Measurements from ENCODE around the gene DNAJB2. TPM values are rescaled to one million over a fixed set of nuclear protein-coding genes. Genes with fewer than 3 reads are reported as not detected.
A peak's percentile ranks its signal among the peaks of the same experiment; 100 is the strongest.

Gene DNAJB2
- total RNA-seq, 1 experiment from 2014 or later: 36.2 TPM

DNA sequence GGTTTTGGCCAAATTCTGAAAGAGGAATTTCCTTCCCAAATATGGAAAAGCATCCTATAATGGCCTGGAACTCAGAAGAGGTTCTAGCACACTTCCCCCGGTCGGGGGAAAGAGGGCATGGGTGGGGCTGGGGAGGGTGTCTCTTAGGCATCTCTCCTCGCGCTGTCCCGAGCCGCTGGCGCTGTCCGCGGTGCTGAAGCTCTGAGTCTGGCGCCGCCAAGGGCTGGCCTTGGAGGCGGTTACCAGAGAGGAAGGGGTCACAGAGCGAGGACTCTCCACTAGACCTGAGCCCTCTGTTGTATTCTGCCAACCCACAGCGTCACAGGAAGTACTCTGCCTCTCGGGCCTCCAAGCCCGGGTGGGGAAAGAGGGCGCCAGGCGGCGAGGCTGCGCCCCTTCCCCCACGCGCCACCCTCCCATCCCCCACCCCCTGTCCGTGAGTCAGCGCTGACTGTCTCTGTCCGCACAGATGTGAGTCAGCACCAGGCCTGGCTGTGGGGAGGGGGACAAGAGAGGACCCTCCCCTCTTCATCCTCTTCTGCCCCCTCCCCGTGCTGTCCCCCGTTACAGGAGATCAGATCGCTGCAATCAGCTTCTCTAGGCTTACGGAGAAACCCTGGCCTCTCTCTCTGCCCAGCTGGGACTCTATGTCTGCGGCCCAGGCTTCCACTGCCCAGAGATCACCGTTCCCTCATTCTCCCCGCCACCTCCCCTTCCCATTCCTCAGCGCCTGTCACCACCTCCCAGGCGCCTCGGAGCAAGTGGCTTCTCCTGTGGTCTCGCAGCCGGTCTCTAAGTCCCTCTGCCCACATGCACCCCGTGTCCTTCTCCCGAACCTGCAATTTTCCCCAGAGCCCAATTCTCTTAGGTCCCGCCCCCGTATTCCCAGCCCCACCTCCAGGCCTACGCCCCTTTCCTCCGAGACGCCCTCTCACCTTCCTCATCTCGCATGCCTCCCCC is 29.3 kb downstream of the DNAJB2 start (continued):
- TF ChIP-seq, protein P1, sequence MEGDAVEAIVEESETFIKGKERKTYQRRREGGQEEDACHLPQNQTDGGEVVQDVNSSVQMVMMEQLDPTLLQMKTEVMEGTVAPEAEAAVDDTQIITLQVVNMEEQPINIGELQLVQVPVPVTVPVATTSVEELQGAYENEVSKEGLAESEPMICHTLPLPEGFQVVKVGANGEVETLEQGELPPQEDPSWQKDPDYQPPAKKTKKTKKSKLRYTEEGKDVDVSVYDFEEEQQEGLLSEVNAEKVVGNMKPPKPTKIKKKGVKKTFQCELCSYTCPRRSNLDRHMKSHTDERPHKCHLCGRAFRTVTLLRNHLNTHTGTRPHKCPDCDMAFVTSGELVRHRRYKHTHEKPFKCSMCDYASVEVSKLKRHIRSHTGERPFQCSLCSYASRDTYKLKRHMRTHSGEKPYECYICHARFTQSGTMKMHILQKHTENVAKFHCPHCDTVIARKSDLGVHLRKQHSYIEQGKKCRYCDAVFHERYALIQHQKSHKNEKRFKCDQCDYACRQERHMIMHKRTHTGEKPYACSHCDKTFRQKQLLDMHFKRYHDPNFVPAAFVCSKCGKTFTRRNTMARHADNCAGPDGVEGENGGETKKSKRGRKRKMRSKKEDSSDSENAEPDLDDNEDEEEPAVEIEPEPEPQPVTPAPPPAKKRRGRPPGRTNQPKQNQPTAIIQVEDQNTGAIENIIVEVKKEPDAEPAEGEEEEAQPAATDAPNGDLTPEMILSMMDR (IDR thresholded peaks at IDR 0.05 in 2 of 3, conservative IDR thresholded peaks at IDR 0.05 in 1 of 3; ENCODE audit: borderline replicate concordance in 1 of 3, insufficient read depth in 1 of 3, low read depth in 2 of 3, low read length in 2 of 3): no peak
- TF ChIP-seq, protein P2, sequence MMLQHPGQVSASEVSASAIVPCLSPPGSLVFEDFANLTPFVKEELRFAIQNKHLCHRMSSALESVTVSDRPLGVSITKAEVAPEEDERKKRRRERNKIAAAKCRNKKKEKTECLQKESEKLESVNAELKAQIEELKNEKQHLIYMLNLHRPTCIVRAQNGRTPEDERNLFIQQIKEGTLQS (IDR thresholded peaks at IDR 0.05): no peak

DNA sequence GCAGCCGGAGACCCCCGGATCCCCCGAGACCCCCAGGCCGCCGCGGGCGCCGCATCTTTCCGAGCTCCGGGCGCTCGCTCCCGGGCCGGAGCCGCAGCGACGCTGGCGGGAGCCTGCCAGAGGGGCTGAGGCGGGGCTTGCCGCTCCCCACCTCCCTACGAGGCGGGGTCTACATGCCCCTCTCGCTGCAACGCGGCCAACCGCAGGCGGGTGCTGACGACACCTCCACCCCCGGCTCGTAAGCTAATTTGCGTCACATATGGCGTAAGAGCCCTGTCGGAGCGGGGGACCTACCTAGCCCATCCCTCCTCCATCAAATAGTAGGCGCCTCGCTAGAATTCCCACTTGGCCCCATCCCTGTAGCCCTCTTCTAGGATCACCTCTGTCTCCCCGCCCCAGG is 30.1 kb downstream of the DNAJB2 start, which contains the start of gene PTPRN:
Gene PTPRN (minus strand): TSS at position 124 of the 400 bp plus-strand sequence. CDS start 69 bp downstream, at position 55.
- Histone ChIP-seq H3K4me2 (ENCODE audit: low read length) (peak within 1 kb of the TSS; percentile 62), H3K4me3 (replicated peaks in 1 of 2; ENCODE audit: low read depth in 1 of 2, low read length in 2 of 2) (peak within 1 kb of the TSS in 1 of 2 experiments; percentile 12; a peak in 1 of 4 replicates), H3K9me2 (ENCODE audit: insufficient read depth) (no peaks in the 10 kb centered on the region), H3K9ac (ENCODE audit: low read length) (no peak within 1 kb of the TSS), H4K20me1 (ENCODE audit: insufficient read depth) (no peaks in the 10 kb centered on the region), H3K27me3 (ENCODE audit: insufficient read depth, low read length) (peaks cover 29% of the 10 kb centered on the region; the same call in 1 of the 2 replicates), H3K36me3 (ENCODE audit: control insufficient read depth in 1 of 2, insufficient read depth in 2 of 2, low read length in 2 of 2) (no peaks in the 10 kb centered on the region), H3K79me2 (ENCODE audit: insufficient read depth, low read length) (no peaks in the 10 kb centered on the region), H2AFZ (ENCODE audit: low read depth, low read length, poor library complexity, severe bottlenecking) (no peak within 1 kb of the TSS), H3K9me3 (ENCODE audit: control insufficient read depth in 1 of 2, insufficient read depth in 1 of 2, low read depth in 1 of 2, low read length in 2 of 2) (no peaks in the 10 kb centered on the region; a peak in 1 of 4 replicates), H3K4me1 (ENCODE audit: control insufficient read depth in 1 of 2, insufficient read depth in 2 of 2, low read length in 2 of 2) (peaks cover 0 to 12% of the 10 kb centered on the region in 2 experiments; a peak in 2 of 4 replicates), H3K27ac (ENCODE audit: low read depth, low read length) (no peak within 1 kb of the TSS)
- DNase-seq (ENCODE audit: low read depth, low spot score) (no peak), ATAC-seq (no peak)
- ChIA-PET POLR2A (no interaction called here), CTCF (no interaction called here), RAD21 (ENCODE audit: low non-redundant PET in 1 of 2, low total read pairs in 2 of 2, uncharacterized antibody in 2 of 2, unreplicated experiment in 2 of 2) (no interaction called here)
- intact Hi-C loops (cut with micrococcal nuclease): loop anchor here (5.0 kb wide), 1 partner anchor 262 kb away; no protein-coding TSS in a partner anchor
- BruUV-seq (replicated peaks): no TSS peak
- no peak for TF ChIP-seq ZFX (IDR thresholded peaks at IDR 0.05)
- TF ChIP-seq, protein P3, sequence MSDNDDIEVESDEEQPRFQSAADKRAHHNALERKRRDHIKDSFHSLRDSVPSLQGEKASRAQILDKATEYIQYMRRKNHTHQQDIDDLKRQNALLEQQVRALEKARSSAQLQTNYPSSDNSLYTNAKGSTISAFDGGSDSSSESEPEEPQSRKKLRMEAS (IDR thresholded peaks at IDR 0.05): no peak
- TF ChIP-seq, protein P4, sequence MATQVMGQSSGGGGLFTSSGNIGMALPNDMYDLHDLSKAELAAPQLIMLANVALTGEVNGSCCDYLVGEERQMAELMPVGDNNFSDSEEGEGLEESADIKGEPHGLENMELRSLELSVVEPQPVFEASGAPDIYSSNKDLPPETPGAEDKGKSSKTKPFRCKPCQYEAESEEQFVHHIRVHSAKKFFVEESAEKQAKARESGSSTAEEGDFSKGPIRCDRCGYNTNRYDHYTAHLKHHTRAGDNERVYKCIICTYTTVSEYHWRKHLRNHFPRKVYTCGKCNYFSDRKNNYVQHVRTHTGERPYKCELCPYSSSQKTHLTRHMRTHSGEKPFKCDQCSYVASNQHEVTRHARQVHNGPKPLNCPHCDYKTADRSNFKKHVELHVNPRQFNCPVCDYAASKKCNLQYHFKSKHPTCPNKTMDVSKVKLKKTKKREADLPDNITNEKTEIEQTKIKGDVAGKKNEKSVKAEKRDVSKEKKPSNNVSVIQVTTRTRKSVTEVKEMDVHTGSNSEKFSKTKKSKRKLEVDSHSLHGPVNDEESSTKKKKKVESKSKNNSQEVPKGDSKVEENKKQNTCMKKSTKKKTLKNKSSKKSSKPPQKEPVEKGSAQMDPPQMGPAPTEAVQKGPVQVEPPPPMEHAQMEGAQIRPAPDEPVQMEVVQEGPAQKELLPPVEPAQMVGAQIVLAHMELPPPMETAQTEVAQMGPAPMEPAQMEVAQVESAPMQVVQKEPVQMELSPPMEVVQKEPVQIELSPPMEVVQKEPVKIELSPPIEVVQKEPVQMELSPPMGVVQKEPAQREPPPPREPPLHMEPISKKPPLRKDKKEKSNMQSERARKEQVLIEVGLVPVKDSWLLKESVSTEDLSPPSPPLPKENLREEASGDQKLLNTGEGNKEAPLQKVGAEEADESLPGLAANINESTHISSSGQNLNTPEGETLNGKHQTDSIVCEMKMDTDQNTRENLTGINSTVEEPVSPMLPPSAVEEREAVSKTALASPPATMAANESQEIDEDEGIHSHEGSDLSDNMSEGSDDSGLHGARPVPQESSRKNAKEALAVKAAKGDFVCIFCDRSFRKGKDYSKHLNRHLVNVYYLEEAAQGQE (IDR thresholded peaks at IDR 0.05; ENCODE audit: low read depth): no peak
- no peak for TF ChIP-seq CEBPB (IDR thresholded peaks at IDR 0.05; ENCODE audit: low read depth)
- no peak for TF ChIP-seq CBX3 (IDR thresholded peaks at IDR 0.05; ENCODE audit: low read depth)
- TF ChIP-seq SIN3A (IDR thresholded peaks at IDR 0.05; ENCODE audit: low read depth): no peak
- no peak for TF ChIP-seq TCF7L2 (IDR thresholded peaks at IDR 0.05; ENCODE audit: borderline replicate concordance, extremely low read depth, insufficient read depth, insufficient read length)
- no peak for TF ChIP-seq FOSL1 (IDR thresholded peaks at IDR 0.05; ENCODE audit: low read depth)
- no peak for TF ChIP-seq SRF (IDR thresholded peaks at IDR 0.05; ENCODE audit: low read depth)
